GM18517 (cell line): ENCODE measurements around the gene DLG4.

ENCODE experiments used
- ATAC-seq: cut with Tn5 transposase; IDR thresholded peaks from one replicate; pipeline ENCODE4 v1.9.1; 2021; ENCODE audit warnings: mild to moderate bottlenecking, moderate library complexity; ENCODE audit not compliant: unreplicated experiment

DLG4 gene

DNA sequence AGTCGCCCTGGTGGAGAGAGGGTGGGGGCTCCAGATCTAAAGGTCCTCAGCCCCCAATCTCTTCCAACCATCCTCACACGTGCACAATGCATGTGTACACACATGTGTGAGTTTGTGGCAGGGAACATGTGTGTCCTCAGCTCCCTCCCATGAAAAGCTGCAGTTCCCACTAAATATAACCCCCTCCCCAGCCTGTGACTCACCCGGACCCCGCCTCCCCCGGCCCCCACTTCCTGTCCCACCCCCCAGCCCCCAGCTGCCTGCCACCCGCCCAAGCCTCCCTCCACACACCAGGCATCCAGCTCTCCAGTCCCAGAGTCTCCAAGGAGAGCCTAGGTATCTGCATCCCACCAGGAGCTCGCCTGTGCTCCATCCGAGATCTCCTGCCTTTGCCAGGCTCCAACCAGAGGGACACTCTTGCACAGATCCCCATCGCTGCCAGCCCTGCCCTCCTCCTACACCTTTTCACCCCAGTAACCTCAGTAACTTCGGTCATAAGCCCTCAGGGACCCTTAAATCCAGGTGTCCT is 3.9 kb downstream of the DLG4 start:
- no peak for ATAC-seq

DNA sequence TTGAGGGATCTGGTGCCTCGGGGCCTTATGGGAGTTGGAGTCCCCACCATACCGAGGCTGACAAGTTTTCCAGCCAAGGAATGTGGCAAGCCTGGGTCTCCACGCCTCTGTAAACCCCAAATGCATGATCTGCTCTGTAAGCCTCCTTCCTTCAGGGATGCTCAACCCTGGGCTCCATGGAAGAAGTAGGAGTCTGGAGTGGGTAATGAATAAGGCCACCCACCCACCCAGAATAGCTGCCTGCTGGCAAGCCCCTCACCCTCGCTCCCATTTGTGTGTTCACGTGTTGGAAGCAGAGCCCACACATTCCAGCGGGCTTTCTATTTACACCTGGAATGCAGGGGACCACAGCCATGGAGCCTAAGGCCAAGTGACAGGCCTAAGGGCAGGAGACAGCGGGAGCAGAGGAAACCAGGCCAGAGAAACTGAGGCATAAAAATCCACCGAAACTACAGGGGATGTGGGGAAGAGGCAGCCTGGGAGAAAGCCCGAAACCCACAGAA is 4.4 kb downstream of the DLG4 start:
- ATAC-seq: no peak

DNA sequence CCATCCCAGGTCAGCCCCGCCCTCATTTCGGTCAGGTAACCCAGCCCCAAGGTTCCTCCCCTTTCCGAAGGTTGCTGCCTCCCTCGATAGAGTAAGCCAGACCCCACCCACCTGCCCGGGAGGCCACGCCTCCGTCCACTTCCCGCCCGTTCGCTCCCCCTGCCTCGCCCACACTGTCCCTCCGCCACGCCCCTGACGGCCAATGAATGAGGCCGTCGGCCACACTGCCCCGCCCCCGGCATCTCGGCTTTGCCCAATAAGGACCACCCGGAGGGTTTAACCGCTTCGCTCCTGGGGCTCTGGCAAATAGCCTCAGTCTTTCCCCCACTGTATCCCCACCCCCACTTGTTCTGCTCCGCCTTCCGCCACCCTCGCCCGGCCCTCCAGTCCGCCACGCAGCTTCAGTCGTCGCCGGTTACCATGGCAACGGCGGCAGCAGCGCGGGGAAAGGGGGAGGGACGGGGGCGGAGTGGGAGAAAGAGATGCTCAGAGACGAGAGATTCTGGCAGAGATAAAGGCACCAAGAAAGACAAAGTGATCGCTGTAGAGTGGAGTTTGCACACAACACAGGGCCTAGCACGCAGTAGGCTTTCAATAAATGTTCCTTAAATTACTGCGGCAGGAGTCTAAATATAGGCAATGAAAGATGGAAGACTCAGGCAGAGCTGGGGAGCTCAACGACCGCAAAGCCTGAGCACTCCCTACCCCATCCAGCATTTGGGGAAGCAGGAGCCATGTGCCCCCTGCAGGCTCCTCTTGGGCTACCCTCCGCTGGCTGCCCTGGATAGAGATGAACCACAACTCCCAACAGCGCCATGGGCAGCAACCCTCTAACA is 5.1 kb downstream of the DLG4 start:
- peak; percentile 72 for ATAC-seq

DNA sequence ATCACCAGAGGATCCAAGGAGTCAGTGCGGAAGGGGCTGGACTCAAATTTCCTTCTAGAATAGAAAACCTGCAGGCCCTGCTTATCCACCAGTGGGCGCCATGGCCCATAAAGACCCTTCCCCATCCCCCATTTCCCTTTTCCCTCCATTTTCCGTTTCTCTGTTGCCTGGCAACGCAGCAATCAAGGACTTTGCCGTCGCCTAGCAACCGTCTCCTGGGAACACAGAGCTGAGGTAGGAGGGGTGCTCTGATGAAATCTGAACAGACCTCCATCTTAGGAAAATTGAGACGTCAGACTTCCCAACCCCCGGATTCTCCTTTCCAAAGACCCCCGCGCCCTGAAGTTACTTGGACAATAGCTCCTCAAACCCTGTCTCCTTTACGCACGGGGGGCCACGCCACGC is 5.7 kb downstream of the DLG4 start:
- no peak for ATAC-seq

DNA sequence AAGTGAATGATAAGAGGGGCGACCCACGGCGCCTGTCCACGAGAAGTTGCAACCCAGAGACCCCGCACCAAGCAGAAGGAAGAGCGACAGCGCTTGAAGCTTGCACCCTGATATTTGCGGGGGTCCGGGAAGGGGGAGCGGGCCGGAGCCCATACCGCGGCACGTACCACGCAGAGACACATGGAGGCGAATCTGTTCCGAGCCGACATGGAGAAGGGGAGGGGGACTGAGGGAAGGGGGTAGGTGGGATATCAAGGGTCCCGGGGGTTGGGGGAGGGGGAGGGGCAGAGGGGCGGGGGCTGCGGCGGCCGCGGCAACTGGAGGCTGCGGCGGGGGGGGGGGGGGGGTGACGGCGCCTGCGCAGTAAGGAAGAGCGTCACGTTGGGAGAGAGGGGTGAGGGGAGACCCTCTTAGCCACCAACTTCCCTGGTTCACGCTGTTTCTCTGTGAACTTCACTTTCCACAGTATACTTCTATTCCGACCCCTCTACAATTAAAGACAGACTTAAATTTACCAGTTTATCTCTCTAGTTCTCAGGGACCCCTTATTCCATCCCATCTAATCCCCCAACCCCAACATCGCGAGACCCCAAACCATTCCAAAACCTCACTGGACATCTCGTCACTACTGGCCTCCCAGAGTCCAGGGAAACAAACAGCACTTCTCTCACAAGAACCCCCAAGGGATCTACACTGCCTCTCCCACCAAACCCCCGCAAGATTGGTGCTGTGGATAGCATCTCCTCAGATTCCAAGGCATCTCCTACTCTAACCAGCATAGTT is 8.0 kb downstream of the DLG4 start:
- no peak for ATAC-seq

DNA sequence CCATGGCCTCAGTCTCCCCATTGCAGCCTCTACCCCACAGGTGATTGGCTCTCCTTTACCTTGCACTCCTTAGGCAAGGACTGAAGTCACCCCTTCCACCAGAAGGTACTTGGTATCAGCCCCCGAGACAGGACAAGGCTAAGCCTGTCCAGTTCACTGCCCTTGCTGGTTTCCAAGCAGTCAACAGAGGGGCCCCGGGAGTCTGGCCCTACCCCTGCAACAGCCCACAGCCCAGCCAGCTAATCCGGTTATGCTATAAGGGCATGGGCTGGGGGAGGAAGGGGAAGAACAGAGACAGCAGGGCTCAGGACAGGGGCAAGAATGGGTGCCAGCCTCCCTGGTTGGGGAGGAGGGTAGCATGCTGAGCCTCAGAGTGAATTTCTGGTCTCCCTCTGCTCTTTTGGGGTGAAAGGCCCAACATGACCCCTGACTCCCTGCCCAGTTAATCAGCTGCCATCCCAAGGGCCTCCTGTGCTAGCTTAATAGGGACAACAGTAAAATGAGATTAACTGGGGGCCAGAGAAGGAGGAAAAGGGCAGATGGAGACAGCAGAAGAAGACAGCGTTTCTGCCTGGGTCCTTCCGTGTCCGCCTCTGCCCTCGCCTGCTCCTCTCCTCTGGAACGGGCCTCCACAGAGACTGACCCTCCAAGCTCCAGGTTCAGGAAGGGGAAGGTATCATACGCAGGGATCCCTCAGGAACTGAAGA is 10.7 kb downstream of the DLG4 start:
- ATAC-seq: no peak

DNA sequence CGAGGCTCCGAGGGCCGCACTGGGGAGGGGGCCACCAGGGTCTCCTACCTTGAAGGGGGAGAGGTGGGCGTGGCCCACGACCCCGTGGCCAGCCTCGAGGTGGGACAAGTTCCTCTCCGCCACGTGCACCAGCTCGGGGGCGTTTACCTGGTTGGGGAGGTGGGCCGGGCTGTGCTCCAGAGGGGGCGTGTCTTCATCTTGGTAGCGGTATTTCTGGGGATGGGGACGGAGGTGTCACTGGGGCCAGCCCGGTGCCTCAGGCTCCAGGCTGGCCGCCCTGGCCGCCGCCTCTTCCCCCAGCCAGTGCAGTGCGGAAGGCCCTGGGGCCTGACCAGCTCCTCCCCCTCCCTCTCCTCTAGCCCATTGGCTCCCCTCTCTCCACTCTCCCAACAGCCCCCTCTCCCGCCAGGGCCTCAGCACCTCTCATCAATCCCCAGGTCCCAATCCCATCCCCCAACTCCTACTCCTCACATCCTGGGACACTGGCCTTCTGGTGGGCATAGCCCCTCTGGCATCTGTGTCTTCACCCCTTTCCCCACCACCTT is 11.5 kb downstream of the DLG4 start:
- no peak for ATAC-seq

DNA sequence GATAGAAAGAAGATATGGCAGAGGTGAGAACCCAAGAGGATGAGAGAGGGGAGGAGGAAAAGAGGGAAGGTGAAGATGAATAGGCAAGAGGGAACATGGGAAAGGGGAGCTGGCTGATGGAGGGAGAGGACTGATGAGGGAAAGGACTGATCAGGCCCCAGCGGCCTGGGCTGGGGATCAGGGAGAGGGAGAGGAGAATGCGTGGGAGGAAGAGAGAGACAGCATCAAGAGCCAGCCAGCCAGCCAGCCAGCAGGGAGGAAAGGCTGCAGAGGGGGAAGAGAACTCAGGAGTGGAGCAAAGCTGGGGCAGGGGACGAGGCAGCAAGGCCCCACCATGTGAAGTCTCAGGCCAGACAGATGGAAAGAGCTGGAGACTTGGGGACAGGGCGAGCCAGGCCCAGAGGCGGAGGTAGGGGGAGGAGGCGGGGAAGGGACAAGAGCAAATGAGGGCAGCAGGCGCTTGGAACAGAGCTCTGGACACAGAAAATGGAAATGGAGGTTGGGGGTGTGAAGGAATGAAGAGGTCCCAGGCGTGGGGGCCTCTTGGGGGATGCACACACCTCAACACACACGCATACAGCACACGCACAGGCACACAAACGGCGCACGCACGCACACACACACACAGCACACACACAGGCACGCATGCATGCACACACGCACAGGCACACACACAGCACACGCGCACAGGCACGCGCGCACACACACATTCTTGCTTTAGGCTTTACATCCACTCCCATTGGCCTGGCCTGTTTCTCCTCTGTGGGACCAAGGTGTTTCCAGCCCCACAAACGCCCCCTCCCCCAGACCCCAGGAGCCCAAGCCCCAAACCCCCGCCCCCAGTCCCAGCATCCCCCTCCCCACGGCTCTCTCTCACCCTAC is 12.3 kb downstream of the DLG4 start:
- ATAC-seq: no peak

DNA sequence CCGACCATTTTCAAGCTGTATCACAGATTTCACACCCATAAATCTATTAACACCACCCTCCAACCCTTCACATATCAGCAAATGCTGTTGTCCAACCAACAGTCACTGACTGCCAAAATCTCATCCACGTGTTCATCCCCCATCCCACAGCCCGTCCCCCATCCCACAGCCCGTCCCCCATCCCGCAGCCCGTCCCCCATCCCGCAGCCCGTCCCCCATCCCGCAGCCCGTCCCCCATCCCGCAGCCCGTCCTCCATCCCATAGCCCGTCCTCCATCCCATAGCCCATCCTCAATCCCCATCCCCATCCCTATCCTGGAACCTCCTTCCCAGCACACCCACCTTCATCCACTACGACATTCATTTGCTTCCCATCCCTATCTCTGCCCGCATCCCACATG is 14.1 kb downstream of the DLG4 start:
- ATAC-seq: no peak

DNA sequence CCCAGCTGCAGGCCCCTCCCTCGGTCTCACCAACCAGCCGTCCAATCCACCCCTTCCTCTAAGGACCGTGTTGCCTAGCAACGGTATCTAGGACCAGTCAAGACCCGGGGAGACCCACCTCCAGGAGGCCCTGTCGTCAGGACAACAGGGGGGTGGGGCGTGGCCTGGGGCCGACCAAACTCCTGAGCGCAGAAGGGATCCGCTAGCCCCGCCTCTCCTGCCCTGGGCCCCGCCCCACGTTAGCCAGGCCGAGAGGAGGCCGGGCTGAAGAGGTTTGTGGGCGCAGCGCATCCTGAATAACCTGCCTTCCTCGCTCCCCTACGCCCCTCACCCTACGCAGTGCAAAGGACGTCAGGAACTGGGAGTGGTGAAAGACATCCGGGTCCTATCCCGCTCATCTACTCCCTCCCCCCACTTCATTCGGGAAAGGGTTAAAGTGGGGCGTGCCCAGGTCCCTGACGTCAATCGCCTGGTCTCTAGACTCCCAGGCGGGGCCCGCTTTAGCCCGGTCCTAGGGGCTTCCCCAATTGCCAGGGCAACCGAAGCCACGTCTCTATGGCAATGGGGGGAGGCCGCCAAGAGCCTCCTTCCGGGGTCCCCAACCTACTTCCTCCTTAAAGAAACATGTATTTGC is 14.7 kb downstream of the DLG4 start:
- peak; percentile 70 for ATAC-seq

DNA sequence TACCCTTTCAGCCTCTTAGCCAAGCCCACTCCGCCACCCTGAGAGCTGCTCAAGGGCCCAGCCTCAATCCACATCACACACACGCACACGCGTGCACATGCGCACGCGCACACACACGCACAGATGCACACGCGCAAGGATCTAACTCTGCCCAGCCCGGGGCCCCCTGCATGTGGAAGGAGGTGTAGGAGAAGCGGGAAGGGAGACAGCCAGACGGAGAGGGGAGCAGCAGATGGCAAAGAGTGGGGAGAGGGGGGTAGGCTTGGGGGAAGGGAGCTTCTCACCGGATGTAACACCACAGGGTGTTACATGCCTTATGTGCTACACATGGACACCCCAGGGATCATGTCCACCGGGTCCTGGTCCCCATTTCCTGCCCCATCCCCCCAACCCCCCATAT is 15.3 kb downstream of the DLG4 start:
- no peak for ATAC-seq

DNA sequence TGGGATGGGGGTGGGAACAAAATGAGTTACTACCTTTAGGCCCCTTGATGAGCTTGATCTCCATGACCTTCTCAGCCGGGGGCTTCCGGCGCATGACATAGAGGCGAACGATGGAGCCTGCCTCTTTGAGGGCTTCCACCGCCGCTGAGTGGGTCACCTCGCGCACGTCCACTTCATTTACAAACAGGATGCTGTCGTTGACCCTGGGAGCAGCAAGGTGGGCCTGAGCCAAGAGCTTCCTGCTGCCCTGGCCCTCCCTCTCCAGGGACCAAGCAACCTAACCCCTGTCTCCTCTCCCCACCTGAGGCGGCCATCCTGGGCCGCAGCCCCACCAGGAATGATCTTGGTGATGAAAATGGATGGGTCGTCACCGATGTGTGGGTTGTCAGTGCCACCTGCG is 16.2 kb downstream of the DLG4 start:
- ATAC-seq: no peak

DNA sequence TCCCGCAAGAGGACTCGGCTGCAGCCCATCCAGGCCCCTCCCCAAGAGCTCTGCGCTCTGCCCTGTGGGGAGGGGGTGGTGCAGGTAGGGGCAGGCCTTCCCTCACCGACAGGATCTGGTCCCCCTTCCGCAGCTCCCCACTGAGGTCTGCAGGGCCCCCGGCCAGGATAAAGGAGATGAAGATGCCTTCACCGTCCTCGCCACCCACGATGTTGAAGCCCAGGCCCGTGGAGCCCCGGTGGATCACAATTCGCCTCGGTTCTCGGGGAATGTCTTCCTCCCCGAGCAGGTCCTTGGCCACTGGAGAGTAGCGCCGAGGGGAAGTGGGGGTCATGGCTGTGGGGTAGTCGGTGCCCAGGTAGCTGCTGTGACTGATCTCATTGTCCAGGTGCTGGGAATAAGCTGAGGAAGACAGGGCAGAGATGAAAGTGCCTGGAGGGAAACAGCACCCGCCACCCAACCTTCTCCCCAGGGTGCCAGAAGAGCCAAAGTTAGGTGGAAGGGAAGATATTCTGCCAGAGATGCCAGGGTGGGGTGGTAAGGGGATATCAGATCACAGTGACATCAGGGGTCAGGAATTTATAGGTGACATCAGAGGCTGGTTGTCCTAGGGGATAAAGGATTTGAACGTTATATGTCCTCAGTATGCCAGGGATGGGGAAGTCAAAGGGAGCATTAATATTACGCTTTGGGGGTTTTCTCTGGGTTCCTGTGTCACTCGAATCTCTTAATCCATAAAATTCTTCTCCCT is 22.8 kb downstream of the DLG4 start:
- ATAC-seq: no peak

DNA sequence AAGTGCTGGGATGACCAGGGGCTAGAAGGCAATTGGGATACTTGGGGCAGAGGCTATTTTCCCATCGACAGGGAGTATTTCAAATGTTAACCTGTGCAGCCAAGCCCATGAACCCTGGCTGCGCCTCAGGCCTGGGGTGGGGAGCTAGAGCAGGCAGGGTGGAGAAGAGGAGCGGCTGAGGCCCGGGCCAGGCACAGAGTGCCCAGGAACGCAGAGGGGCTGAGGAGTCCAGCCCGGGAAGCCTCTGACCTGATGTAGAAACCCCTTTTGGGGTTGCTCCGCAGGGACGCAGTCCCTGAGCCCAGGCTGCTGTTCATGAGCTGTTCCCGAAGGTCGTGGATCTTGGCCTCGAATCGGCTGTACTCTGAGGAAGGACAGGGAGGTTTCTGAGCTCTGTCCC is 23.7 kb downstream of the DLG4 start:
- no peak for ATAC-seq

DNA sequence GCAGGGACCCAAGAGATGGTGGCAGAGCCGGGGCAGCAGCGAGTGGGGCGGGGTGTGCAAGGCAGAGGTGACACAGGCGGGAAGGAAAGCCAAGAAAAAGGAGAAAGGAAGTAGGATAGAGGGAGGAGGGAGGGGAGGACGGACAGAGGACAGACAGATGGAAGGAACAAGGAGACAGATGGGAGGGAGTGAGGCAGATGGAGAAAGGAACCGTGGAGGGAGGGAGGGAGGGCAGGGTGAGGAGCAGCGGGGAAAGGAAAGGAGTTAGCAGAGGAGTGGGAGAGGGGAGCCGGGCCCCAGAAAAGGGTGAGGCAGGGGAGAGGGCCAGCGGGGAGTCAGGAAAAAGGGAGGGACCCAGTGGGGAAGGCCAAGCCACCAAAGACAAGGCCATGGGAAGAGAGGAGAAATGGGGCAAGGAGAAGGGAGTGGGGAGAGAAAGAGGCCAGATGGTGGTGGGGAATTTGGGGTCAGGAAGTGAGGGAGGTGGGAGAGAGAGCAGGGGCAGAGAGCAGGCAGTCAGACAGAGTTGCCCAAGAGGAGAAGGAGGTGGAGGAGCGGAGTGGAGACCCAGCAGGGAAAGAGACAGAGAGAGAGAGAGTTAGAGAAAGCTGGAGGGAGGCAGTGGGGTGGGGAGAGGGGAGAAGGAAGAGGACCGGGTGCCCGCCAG is 27.2 kb downstream of the DLG4 start:
- no peak for ATAC-seq

DNA sequence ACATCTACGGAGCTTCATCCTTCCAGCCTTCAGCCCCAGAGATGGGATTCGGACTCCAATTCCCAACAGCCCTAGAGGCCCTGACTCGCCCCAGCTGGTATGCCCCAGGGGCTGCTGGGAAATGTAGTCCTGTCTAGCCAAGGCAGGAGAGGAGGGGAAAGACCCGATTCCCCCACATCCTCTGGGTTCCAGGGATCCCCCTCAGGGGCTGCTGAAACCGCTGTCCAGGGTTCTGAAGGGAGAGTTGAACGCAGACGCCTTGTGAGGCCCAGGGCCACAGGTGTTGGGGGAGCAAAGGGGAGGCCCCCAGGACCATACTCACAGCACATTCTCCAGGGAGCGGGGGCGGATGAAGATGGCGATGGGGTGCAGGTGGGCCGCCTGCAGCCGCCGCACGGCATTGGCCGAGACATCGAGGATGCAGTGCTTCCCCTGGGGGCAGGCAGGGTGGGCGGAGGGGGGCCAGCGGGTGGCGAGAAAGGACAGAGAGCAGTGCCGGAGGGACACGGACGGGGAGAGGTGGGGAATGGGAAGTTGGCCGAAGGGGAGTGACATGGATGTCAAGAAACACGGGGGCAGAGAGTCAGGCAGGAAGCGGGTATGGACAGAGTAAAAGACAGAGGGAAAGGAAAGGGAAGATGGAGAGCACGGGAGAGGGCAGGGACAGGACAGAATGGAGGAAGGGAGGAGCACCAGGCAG is 27.9 kb downstream of the DLG4 start:
- no peak for ATAC-seq

DNA sequence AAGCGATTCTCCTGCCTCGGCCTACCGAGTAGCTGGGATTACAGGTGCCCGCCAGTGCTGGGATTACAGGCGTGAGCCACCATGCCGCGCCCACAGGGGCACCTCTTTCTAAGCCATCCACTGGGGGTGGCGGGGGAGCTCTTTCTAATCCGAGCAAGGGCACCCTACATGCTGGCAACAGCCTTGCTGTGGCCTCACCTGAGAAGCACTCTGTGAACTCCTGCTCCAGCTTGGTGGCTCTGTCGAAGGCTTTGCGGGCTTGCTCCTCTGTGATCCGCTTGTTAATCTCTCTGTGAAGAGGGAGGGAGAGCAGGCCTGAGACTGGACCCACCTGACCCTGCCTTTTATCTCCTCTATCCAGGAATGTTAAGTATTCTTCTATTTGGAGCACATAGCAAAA is 28.6 kb downstream of the DLG4 start:
- no peak for ATAC-seq
